Loucy (cell line): ENCODE results near the gene BRAF.
"Not testable (repeated sequence)": the region's sequence is repeated elsewhere in the genome, so short reads cannot be mapped to it uniquely, and the experiment has no call there.

ENCODE experiments used
- H2AFZ ChIP-seq: fragments of 200-600 bp; sonication (generic); 2 replicates; pipeline ENCODE4 v1.6.0; 2016; ENCODE audit warnings: antibody characterized with exemption, mild to moderate bottlenecking, low read length, moderate library complexity
- H3F3A ChIP-seq: fragments of 200-600 bp; 2 replicates; pipeline ENCODE4 v1.6.0; 2016; ENCODE audit warnings: antibody characterized with exemption, low read depth, mild to moderate bottlenecking
- H3K27me3 ChIP-seq: fragments of 200-600 bp; sonication (generic); 2 replicates; pipeline ENCODE4 v1.6.1; 2014; ENCODE audit warnings: low read length, mild to moderate bottlenecking; ENCODE audit not compliant: insufficient read depth, poor library complexity, severe bottlenecking
- H3K36me3 ChIP-seq: fragments of 200-600 bp; sonication (generic); 2 replicates; pipeline ENCODE4 v1.6.1; 2016; ENCODE audit warnings: low read length; ENCODE audit not compliant: insufficient read depth
- H3K4me1 ChIP-seq: fragments of 200-600 bp; sonication (generic); 2 replicates; pipeline ENCODE4 v1.5.1; 2014; ENCODE audit warnings: low read length, mild to moderate bottlenecking; ENCODE audit not compliant: insufficient read depth, poor library complexity, severe bottlenecking
- H3K4me2 ChIP-seq: fragments of 200-600 bp; sonication (generic); 2 replicates; pipeline ENCODE4 v1.6.0; 2014; ENCODE audit warnings: antibody characterized with exemption, low read length, low read depth, mild to moderate bottlenecking; ENCODE audit not compliant: poor library complexity, severe bottlenecking
- H3K4me3 ChIP-seq: fragments of 200-600 bp; sonication (generic); 2 replicates; pipeline ENCODE4 v1.5.1; 2014; ENCODE audit warnings: low read length, mild to moderate bottlenecking, mixed read lengths; ENCODE audit not compliant: poor library complexity, severe bottlenecking
- H3K79me2 ChIP-seq: fragments of 200-600 bp; sonication (generic); 2 replicates; pipeline ENCODE4 v1.6.1; 2014; ENCODE audit warnings: low read length; ENCODE audit not compliant: insufficient read depth
- H3K9ac ChIP-seq: fragments of 200-600 bp; sonication (generic); 2 replicates; pipeline ENCODE4 v1.6.0; 2014; ENCODE audit warnings: mild to moderate bottlenecking, low read depth, low read length, moderate library complexity; ENCODE audit not compliant: poor library complexity, severe bottlenecking
- H3K9me2 ChIP-seq: fragments of 200-600 bp; sonication (generic); replicated peaks from 2 replicates; pipeline ENCODE4 v1.6.1; 2016; ENCODE audit warnings: low read depth, low read length, mixed read lengths
- H3K9me3 ChIP-seq: fragments of 200-600 bp; sonication (generic); 2 replicates; pipeline ENCODE4 v1.6.1; 2014; ENCODE audit warnings: mild to moderate bottlenecking, antibody characterized with exemption, low read length, low read depth; ENCODE audit not compliant: insufficient read depth
- H4K20me1 ChIP-seq: fragments of 200-600 bp; sonication (generic); 2 replicates; pipeline ENCODE4 v1.6.0; 2014; ENCODE audit warnings: antibody characterized with exemption, low read length, mild to moderate bottlenecking; ENCODE audit not compliant: insufficient read depth, poor library complexity, severe bottlenecking
- CTCF ChIP-seq: fragments of 200-600 bp; sonication (generic); conservative IDR thresholded peaks from 2 replicates; pipeline ENCODE4 v1.5.1; 2014; ENCODE audit warnings: mild to moderate bottlenecking, antibody characterized with exemption, low read length
- EZH2phosphoT487 ChIP-seq: fragments of 200-600 bp; IDR thresholded peaks from 2 replicates; pipeline ENCODE4 v1.6.1; 2018; ENCODE audit warnings: antibody characterized with exemption, mild to moderate bottlenecking, moderate library complexity, borderline replicate concordance

The BRAF gene

GRCh38 chr7:140967438-140967837, 42.7 kb upstream of the BRAF start:
- Histone ChIP-seq H3K9ac (no peak overlapping the region), H3K36me3 (no peaks in the 10 kb centered on the region), H3K27me3 (no peaks in the 10 kb centered on the region), H2AFZ (no peak overlapping the region), H3K4me1 (no peaks in the 10 kb centered on the region), H3K4me2 (no peak overlapping the region), H3K9me3 (no peaks in the 10 kb centered on the region), H3K4me3 (no peak overlapping the region), H3F3A (no peaks in the 10 kb centered on the region), H4K20me1 (no peaks in the 10 kb centered on the region), H3K9me2 (no peaks in the 10 kb centered on the region), H3K79me2 (no peaks in the 10 kb centered on the region)
- TF ChIP-seq EZH2phosphoT487 (no peak), CTCF (no peak)

- TF ChIP-seq CTCF: no peak
- no peak for TF ChIP-seq EZH2phosphoT487
Measured at GRCh38 chr7:140966561-140967233, 42.0 kb upstream of the BRAF start.

GRCh38 chr7:140961117-140961516, 36.4 kb upstream of the BRAF start:
- Histone ChIP-seq H3K27me3 (no peaks in the 10 kb centered on the region), H3K9me2 (no peaks in the 10 kb centered on the region), H3K9ac (no peak overlapping the region), H3K4me2 (no peak overlapping the region), H3K79me2 (no peaks in the 10 kb centered on the region), H3K9me3 (no peaks in the 10 kb centered on the region), H2AFZ (no peak overlapping the region), H3K4me3 (no peak overlapping the region), H3K36me3 (no peaks in the 10 kb centered on the region), H4K20me1 (no peaks in the 10 kb centered on the region), H3K4me1 (no peaks in the 10 kb centered on the region), H3F3A (no peaks in the 10 kb centered on the region)
- no peak for TF ChIP-seq EZH2phosphoT487
- TF ChIP-seq CTCF: no peak

More at GRCh38 chr7:140966561-140967233, 42.0 kb upstream of the BRAF start:
- no peaks in the 10 kb centered on the region for H3K4me1 ChIP-seq
- no peaks in the 10 kb centered on the region for H3K27me3 ChIP-seq
- H3K9me2 ChIP-seq: no peaks in the 10 kb centered on the region
- no peak overlapping the region for H3K4me2 ChIP-seq
- no peaks in the 10 kb centered on the region for H3K36me3 ChIP-seq
- H3K4me3 ChIP-seq: no peak overlapping the region
- no peaks in the 10 kb centered on the region for H3K79me2 ChIP-seq
- no peaks in the 10 kb centered on the region for H3K9me3 ChIP-seq
- H4K20me1 ChIP-seq: no peaks in the 10 kb centered on the region
- no peaks in the 10 kb centered on the region for H3F3A ChIP-seq
- H2AFZ ChIP-seq: no peak overlapping the region
- H3K9ac ChIP-seq: no peak overlapping the region

- not testable (repeated sequence) for H3K9me2 ChIP-seq, H3K4me2 ChIP-seq
Measured at GRCh38 chr7:140956997-140957396, 32.3 kb upstream of the BRAF start.

More at GRCh38 chr7:140956997-140957396, 32.3 kb upstream of the BRAF start:
- H3K4me1 ChIP-seq, H3K4me3 ChIP-seq, H3K36me3 ChIP-seq, H2AFZ ChIP-seq, H3K9ac ChIP-seq, H3K9me3 ChIP-seq, H3F3A ChIP-seq, H4K20me1 ChIP-seq, H3K79me2 ChIP-seq, H3K27me3 ChIP-seq: not testable (repeated sequence)
